GM18909 (cell line): Measurements from ENCODE around the gene PYGO2.
"Not testable (repeated sequence)": the region's sequence is repeated elsewhere in the genome, so short reads cannot be mapped to it uniquely, and the experiment has no call there.

Source experiments
- ATAC-seq: cut with Tn5 transposase; IDR thresholded peaks from one replicate; pipeline ENCODE4 v1.9.1; 2021; ENCODE audit warnings: mild to moderate bottlenecking; ENCODE audit not compliant: unreplicated experiment, poor library complexity

Gene PYGO2

DNA sequence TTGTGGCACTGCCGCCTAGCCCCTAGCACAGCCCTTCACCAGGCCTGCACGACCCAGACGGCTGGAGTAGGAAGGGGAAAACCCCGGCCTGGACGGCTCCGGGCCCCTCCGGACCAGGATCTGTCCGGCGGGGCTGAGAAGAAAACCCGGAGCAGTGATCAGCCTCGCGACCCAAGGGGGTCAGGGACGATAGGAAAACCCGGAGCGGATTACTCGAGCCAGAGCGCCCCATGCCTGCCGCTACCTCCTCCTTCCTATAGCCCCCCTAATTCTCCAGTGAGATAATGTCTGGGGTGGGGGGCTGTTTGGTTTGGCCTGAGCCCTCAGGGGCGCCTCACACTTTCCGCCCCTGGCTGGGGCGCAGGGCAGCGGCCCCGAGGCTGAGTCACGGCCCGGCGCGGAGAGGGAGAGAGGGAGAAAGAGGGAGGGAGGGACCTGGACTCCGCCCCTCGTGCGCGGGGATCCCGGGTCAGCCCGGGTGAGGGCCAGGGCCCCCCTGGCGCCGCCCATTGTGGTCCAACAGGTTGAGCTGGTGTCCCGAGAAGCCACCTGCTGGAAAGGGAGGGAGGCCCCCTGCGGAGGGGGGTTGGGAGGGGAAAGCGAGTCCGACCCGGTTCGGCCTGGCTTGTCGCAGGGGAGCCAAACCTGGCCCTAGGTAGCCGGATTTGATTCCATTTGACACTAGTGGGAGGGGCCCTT, 39.3 kb upstream of the PYGO2 start:
- ATAC-seq = peak; percentile 40

DNA sequence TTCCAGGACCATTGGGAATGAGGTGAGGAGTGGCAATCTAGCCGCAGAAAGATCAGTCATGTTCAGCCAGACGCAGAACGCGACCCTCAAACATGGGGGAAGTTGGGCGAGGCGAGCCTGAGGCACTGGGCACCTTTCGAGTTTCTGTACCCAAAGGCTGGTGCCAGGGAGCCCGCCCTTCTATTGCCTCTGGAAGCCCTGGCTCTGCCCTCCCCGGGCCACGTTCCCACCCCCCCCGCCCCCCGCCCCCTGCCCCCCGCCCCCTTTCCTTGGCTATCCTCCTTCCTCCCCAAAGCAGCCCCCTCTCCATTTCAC, 38.8 kb upstream of the PYGO2 start:
- ATAC-seq = no peak

DNA sequence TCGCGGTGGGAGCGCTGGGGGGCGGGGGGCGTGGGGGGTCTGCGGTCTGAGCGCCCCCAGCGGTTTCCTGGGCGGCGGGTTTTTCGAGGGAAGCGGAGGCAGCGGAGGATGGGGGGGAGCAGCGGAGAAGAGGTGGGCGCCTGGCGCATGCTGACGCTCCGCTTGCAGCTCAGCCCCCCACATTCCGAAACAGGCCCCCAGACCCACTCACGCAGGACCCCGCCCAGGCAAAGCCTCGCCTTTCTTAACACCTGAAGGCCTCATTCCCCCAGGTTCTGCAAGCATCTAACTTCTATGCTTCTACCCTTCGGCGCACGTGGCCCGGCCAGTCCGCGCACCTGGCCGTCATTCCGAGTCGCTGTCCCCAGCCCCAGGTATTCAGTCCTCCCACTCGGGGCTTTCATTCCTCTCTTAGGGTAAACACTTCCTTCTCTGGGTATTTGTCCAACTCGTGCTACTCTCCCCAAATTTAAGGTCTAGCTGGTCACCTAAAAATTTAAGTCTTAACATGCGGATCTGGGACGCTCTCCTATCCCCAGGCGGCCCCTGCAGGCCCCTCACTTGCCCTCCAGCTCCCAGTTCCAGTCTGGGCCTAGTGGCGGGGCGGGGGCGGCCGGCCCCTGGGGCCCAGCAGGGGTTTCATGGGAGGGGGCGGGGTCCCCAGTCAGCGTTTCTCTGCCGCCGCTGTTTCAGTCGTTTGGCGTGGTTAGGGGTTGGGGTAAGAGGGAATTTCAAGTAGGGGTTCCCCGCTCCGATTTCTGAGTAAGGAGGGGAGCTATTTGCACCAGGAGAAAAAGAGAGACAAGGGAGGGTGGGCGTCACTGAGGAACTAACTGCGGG, 38.2 kb upstream of the PYGO2 start:
- no peak for ATAC-seq

DNA sequence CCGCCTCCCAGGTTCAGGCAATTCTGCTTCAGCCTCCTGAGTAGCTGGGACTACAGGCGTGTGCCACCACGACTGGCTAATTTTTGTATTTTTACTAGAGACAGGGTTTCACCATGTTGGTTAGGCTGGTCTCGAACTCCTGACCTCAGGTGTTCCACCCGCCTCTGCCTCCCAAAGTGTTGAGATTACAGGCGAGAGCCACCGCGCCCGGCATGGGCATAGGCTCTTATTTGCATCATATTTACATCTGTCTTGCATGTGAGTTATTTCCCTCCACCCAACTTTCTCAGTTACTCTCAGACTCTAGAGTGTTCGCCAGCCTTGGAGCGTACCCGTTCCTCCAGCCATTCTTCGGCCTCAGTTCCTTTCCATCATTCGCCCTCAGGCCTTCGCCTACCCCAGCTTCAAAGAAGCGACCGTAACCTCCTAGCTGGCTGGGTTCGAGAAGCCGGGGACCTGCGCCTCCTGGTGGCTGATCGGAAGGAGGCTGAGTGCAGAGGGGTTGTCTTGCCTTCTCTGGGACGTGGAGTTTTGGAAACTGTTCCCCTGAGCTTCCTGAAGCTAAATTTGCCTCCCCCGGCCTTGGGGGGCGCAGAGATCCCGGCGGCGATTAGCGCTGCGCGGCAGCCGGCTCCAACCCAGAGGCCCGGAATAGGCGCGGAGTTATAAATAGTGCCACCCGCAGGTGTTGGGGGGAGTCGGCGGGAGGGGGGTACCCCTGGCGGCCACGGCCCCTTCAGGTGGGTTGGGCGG, 37.4 kb upstream of the PYGO2 start:
- ATAC-seq = no peak

DNA sequence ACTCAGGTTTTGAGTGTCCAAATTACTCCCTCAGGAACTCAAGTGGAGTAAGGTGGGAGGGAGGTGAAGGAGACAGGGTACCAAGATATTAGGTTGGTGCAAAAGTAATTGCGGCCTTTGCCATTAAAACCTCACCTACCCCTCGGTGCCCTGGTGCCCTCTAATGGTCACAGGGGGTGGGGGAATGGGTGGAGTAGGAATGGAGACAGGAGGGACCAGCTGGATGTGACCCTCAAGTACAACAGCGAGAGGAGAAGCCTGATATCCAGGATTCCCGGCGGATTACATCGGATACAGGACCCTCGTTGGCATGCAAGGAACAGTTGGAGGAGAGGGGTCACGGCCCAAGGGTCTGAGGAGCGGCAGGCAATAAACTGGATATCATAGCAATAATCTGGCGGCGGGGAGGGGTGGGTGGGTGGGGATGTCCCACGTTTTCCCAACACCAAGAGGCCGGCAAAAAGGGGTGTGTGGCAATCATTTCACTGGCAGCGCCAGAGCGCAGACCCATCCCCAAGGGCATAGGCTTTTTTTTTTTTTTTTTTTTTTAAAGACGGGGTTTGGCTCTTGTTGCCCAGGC, 36.7 kb upstream of the PYGO2 start:
- no peak for ATAC-seq

DNA sequence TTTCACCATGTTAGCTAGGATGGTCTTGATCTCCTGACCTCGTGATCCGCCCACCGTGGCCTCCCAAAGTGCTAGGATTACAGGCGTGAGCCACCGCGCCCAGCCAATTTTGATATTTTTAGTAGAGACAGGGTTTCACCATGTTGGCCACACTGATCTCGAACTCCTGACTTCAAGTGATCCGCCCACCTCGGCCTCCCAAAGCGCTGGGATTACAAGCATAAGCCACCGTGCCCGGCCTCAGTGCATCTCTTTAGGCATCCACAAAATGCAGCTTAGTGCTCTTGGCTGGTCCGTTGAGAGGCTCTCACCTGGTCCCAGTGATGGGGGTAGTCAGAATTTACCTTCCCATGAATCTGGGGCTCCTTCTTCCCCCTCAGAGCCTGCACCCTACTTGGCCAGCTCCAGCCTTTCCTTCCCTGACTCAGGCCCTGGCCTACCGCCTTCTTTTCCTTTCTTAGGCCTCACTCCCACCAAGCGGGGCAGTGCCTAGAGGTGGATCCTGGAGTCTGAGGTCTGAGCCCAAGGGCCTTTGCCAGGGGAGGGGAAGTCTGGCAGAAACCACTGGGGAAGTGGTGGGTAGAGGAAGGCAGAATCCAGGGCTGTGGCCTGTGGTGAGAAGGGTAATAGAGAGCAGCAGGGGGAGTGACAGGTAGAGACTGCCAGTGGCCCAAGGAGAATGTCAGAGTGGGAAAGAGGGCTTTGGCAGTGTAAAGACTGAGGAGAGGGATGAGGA, 35.6 kb upstream of the PYGO2 start:
- no peak for ATAC-seq

DNA sequence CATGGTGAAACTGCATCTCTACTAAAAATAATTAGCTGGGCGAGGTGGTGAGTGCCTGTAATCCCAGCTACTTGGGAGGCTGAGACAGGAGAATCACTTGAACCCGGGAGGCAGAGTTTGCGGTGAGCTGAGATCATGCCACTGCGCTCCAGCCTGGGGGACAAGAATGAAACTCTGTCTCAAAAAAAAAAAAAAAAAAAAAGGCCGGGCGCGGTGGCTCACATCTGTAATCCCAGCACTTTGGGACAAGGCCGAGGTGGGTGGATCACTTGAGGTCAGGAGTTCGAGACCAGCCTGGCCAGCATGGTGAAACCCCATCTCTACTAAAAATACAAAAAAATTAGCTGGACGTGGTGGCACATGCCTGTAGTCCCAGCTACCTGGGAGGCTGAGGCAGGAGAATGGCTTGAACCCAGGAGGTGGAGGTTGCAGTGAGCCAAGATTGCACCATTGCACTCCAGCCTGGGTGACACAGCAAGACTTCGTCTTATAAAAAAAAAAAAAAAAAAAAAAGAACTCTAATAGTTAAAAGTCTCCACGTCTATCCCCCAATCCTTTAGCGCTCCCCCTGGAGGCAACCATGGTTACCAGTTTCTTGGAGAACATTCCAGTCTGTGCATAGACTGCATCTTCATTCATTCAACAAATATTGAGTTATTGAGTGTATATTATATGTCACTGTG, 33.9 kb upstream of the PYGO2 start:
- ATAC-seq = not testable (repeated sequence)

DNA sequence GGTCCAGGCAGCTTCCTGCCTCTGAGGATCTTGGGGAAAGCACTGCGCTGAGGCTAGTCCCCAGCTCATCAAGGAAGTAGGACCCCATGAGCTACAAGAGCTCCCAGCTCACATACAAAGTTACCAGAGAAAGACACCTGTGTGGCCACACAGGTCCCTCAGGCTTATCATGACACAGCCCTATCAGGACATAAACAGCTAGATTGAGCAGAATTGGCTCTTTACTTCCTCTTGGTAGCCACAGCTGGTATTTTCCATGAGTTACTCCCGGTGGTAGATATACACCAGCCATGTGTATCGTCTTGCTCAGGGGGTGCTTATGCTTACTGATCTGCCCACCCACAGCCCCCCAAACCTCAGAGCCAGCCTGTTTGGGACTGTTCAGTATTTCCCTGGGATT, 33.0 kb upstream of the PYGO2 start:
- no peak for ATAC-seq

DNA sequence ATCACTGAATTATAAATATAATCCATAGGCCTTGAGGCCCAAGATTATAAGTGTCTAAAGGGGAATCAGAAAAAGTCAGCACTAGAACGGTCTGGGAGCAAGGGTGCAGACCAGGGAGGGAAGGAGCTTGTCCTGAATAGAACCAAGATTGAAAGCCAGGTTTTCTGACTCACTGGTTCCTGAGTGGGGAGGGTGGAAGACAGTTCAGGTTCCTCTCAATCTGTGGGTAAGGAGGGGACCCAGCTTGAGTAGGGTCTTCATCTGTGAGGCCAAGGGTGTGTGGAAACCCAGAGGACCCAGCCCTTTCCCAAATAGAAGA, 32.6 kb upstream of the PYGO2 start:
- no peak for ATAC-seq

DNA sequence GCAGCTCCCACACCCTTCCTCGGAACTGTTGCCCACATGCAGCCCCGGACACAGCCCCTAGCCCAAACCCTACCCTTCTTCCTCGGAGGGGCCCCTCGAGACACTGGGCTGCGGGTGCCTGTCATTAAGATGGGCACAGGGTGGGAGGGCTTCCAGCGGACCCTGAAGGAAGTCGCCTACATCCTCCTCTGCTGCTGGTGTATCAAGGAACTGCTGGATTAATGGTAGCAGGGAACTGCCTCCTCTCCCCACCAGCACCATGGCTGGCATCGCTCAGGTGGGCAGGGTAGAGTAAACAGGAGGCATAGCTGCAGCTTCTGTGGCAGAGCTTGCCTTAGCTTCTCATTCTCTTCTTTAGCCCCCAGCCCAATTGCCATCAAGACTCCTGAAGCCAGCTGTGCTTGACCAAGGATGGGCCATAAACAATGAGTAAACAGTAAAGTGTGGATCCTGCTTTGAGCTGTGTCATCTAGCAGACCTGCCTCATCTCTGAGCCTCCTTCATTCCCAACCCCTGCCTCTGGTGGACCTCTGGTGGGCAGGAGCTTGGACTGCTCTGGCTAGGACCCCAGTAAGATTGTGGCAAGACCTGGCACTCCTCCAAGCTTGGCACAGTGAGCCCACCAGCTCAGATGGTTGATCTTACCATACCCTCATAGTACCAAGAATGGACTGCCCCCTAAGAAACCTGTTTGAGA, 32.1 kb upstream of the PYGO2 start, which contains the start of gene LENEP:
TSS of gene LENEP (plus strand) at position 15 of the 697 bp plus-strand sequence. CDS start at position 37, 22 bp downstream.
- ATAC-seq = no peak

DNA sequence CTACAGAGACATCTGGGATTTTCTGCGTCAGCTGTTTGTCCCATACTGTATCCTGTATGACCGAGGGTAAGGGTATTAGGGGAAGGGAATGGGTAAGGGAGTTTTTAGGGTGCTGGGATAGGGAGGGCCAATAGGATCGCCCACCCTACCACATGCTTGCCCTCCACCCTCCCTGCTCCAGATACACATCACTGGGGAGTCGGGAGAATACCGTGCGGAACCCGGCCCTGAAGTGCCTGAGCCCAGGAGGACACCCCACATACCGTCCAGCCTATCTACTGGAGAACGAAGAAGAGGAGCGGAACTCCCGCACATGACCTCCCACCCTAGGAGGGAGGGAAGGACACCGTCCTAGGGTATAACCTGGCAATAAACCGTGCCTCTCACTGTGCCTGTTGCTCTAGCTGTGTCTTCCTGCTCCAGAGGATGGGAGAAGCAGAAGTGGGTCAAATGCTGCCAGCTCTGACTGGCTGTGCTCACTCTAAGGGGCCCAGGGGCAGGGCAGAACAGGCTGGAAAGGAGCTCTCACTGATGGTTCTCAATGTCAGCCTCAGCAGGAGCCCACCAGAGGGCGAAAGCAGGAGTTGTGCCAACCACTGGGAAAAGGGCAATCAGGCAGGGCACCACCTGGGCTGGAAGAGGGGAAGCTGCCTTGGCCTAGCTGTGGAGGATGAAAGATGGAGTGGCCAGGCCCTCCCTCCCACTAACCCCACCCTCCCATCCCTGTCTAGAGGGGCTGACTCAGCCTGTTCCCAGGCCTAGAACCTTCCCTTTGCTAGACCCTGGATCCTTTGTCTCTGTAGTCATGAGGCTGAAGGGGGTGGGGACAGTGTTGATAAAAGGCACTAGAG, 31.4 kb upstream of the PYGO2 start:
- no peak for ATAC-seq

DNA sequence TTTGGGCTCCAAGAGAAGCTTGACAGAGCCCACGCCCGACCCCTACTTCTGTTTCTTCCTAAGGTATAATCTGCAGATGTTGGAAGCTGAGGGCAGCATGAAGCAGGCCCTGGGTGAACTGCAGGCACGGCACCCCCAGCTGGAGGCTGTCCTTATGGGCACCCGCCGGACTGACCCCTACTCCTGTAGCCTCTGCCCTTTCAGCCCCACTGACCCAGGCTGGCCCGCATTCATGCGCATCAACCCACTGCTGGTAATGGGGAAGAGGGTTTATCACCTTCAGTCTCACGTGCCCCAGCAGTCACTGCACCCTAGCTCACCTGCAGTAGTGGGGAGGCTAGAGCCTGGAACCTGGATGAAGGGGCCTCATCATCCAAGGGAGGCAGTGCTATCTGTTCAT, 28.7 kb upstream of the PYGO2 start:
- ATAC-seq = no peak

DNA sequence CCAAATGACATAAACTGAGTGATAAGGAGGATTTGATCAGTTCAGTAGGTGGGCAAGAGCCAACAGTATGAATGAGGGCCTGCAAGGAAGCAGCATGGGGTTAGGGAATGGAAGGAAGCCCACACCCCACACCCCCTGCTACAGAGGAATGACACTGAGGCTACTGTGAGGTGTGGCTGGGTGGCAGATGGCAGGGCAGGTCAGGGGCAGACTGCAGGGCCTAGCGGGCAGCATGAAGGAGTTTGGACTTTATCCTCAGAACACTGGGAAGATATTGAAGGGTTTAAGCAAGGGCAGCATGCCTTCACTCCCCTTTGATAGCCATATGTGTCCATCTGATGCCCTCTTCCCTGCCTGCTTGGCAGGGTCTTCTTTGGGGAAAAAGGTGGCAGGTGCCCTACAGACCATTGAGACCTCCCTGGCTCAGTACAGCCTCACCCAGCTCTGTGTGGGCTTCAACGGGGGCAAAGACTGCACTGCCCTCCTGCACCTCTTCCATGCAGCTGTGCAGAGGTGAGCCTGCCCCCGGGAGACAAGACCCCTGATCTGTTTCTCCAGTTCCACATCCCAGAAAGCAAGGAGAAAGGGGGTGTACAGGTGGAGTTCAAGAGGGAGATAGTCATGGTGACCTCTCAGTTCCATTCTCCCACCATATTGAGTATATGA, 27.7 kb upstream of the PYGO2 start:
- ATAC-seq = no peak

DNA sequence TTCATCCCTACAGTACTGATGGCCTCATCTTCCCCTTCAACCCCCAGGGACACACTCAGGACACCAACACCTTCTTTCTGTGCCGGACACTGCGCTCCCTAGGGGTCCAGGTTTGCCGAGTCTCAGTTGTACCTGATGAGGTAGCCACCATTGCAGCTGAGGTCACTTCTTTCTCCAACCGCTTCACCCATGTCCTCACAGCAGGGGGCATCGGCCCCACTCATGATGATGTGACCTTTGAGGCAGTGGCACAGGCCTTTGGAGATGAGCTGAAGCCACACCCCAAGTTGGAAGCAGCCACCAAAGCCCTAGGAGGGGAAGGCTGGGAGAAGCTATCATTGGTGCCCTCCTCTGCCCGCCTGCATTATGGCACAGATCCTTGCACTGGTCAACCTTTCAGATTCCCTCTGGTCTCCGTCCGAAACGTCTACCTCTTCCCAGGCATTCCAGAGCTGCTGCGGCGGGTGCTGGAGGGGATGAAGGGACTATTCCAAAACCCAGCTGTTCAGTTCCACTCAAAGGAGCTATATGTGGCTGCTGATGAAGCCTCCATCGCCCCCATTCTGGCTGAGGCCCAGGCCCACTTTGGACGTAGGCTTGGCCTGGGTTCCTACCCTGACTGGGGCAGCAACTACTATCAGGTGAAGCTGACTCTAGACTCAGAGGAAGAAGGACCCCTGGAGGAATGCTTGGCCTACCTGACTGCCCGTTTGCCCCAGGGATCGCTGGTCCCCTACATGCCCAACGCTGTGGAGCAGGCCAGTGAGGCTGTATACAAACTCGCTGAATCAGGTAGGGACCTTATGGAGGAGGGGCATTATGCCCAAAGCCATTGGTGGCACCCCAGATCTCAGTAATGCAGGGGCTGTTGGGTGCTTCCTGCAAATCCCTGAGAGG, 26.7 kb upstream of the PYGO2 start:
- ATAC-seq = no peak

DNA sequence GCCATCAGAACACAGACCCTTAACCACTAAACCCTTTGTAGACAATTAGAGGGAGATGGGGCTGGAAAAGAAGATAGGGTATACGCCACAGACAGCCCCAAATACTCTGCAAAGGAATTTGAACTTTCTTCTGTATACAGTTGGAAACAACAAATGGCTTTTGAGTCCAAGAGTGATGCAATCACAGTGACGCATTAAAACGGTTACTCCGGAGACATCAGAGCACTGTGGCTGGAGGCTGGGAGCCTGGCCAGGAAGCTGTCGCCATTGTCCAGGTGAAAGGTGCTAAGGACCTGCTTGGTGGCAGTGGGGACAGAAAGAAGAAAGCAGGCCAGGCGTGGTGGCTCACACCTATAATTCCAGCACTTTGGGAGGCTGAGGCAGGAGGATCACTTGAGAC, 25.7 kb upstream of the PYGO2 start:
- no peak for ATAC-seq

DNA sequence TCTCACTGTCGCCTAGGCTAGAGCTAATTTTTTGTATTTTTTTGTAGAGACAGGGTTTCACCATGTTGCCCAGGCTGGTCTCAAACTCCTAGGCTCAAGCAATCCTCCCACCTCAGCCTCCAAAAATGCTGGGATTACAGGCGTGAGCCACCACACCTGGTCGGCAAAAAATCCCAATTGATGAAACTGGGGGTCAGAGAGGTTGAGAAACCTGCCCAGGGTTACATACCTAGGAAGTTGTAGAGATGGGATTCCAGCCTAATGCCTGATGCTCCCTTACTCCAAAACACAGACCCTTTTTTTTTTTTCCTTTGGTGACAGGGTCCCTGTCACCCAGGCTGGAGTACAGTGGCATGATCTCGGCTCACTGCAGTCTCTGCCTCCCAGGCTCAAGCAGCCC, 25.2 kb upstream of the PYGO2 start:
- not testable (repeated sequence) for ATAC-seq
